ENCODE measurements around the gene HTRA3. TPM values are rescaled to one million over a fixed set of nuclear protein-coding genes. Genes with fewer than 3 reads are reported as not detected.

The HTRA3 gene
- total and polyA plus RNA-seq, 2 experiments from 2014 or later = 1.3 to 3.6 TPM

DNA sequence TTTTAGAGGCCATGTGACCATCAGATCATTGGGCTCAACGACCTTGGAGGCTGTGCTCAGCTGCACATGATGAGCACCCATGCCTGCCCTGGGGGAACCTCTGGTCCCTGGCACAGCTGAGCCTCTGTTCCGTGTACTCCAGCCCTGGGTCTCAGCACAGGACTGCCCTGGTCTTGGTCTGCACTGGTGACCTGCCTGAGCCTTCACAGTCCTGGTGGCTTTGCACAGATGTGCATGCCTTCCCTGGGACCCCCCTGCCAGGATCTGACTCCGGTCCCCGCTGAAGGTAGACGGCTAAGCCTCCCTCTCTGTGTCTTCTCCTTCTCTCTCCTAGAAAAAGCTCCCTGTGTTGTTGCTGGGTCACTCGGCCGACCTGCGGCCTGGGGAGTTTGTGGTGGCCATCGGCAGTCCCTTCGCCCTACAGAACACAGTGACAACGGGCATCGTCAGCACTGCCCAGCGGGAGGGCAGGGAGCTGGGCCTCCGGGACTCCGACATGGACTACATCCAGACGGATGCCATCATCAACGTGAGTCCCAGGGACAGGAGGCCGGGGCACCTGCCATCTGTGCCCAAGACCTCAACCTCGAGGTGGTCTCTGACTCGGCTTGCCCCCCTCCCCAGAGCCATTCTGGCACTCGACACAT lies 21.6 kb downstream of the HTRA3 start:
- H3K27ac Mint-ChIP-seq = no peak overlapping the region
- H3K27ac ChIP-seq (ENCODE audit: low read depth) = no peak overlapping the region

More for the DNA sequence above, 21.6 kb downstream of the HTRA3 start:
- no peaks in the 10 kb centered on the region for H3F3A ChIP-seq (replicated peaks; ENCODE audit: low read depth)
- no peaks in the 10 kb centered on the region for H3K4me1 ChIP-seq (ENCODE audit: insufficient read depth)
- peaks cover 8% of the 10 kb centered on the region for H3K36me3 Mint-ChIP-seq (ENCODE audit: low read depth)
- H2AFZ ChIP-seq = no peak overlapping the region
- no peaks in the 10 kb centered on the region for H3K79me2 ChIP-seq (replicated peaks; ENCODE audit: insufficient read depth)
- ATAC-seq (no peak), DNase-seq (ENCODE audit: low spot score) (no peak)
- no peak overlapping the region for H3K4me3 Mint-ChIP-seq
- H3K4me2 ChIP-seq = no peak overlapping the region
- H3K9me2 ChIP-seq (ENCODE audit: insufficient read depth) = no peaks in the 10 kb centered on the region
- no peak overlapping the region for H3K4me3 ChIP-seq
- H3K27me3 ChIP-seq (ENCODE audit: insufficient read depth) = no peaks in the 10 kb centered on the region
- H3K36me3 ChIP-seq (ENCODE audit: insufficient read depth) = no peaks in the 10 kb centered on the region
- H3K4me1 Mint-ChIP-seq = no peaks in the 10 kb centered on the region
- TF ChIP-seq CREB1 (CRISPR knock-in tag; IDR thresholded peaks at IDR 0.05; ENCODE audit: low read depth) (no peak), JUNB (IDR thresholded peaks at IDR 0.05; ENCODE audit: unreplicated experiment) (no peak), ZNF114 (CRISPR knock-in tag; IDR thresholded peaks at IDR 0.05) (no peak), ZNF331 (CRISPR knock-in tag; IDR thresholded peaks at IDR 0.05; ENCODE audit: low read depth) (no peak), POLR2AphosphoS5 (IDR thresholded peaks at IDR 0.05; ENCODE audit: low read depth) (no peak), EZH2phosphoT487 (IDR thresholded peaks at IDR 0.05; ENCODE audit: unreplicated experiment) (no peak), STAT1 (IDR thresholded peaks at IDR 0.05; ENCODE audit: unreplicated experiment) (no peak), EZH2 (IDR thresholded peaks at IDR 0.05; ENCODE audit: low read depth, unreplicated experiment) (no peak), NANOG (IDR thresholded peaks at IDR 0.05; ENCODE audit: borderline replicate concordance) (no peak)
- TF ChIP-seq, protein P1, sequence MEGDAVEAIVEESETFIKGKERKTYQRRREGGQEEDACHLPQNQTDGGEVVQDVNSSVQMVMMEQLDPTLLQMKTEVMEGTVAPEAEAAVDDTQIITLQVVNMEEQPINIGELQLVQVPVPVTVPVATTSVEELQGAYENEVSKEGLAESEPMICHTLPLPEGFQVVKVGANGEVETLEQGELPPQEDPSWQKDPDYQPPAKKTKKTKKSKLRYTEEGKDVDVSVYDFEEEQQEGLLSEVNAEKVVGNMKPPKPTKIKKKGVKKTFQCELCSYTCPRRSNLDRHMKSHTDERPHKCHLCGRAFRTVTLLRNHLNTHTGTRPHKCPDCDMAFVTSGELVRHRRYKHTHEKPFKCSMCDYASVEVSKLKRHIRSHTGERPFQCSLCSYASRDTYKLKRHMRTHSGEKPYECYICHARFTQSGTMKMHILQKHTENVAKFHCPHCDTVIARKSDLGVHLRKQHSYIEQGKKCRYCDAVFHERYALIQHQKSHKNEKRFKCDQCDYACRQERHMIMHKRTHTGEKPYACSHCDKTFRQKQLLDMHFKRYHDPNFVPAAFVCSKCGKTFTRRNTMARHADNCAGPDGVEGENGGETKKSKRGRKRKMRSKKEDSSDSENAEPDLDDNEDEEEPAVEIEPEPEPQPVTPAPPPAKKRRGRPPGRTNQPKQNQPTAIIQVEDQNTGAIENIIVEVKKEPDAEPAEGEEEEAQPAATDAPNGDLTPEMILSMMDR (conservative IDR thresholded peaks at IDR 0.05; ENCODE audit: low read depth in 2 of 2) = no peak
- TF ChIP-seq, protein P2, sequence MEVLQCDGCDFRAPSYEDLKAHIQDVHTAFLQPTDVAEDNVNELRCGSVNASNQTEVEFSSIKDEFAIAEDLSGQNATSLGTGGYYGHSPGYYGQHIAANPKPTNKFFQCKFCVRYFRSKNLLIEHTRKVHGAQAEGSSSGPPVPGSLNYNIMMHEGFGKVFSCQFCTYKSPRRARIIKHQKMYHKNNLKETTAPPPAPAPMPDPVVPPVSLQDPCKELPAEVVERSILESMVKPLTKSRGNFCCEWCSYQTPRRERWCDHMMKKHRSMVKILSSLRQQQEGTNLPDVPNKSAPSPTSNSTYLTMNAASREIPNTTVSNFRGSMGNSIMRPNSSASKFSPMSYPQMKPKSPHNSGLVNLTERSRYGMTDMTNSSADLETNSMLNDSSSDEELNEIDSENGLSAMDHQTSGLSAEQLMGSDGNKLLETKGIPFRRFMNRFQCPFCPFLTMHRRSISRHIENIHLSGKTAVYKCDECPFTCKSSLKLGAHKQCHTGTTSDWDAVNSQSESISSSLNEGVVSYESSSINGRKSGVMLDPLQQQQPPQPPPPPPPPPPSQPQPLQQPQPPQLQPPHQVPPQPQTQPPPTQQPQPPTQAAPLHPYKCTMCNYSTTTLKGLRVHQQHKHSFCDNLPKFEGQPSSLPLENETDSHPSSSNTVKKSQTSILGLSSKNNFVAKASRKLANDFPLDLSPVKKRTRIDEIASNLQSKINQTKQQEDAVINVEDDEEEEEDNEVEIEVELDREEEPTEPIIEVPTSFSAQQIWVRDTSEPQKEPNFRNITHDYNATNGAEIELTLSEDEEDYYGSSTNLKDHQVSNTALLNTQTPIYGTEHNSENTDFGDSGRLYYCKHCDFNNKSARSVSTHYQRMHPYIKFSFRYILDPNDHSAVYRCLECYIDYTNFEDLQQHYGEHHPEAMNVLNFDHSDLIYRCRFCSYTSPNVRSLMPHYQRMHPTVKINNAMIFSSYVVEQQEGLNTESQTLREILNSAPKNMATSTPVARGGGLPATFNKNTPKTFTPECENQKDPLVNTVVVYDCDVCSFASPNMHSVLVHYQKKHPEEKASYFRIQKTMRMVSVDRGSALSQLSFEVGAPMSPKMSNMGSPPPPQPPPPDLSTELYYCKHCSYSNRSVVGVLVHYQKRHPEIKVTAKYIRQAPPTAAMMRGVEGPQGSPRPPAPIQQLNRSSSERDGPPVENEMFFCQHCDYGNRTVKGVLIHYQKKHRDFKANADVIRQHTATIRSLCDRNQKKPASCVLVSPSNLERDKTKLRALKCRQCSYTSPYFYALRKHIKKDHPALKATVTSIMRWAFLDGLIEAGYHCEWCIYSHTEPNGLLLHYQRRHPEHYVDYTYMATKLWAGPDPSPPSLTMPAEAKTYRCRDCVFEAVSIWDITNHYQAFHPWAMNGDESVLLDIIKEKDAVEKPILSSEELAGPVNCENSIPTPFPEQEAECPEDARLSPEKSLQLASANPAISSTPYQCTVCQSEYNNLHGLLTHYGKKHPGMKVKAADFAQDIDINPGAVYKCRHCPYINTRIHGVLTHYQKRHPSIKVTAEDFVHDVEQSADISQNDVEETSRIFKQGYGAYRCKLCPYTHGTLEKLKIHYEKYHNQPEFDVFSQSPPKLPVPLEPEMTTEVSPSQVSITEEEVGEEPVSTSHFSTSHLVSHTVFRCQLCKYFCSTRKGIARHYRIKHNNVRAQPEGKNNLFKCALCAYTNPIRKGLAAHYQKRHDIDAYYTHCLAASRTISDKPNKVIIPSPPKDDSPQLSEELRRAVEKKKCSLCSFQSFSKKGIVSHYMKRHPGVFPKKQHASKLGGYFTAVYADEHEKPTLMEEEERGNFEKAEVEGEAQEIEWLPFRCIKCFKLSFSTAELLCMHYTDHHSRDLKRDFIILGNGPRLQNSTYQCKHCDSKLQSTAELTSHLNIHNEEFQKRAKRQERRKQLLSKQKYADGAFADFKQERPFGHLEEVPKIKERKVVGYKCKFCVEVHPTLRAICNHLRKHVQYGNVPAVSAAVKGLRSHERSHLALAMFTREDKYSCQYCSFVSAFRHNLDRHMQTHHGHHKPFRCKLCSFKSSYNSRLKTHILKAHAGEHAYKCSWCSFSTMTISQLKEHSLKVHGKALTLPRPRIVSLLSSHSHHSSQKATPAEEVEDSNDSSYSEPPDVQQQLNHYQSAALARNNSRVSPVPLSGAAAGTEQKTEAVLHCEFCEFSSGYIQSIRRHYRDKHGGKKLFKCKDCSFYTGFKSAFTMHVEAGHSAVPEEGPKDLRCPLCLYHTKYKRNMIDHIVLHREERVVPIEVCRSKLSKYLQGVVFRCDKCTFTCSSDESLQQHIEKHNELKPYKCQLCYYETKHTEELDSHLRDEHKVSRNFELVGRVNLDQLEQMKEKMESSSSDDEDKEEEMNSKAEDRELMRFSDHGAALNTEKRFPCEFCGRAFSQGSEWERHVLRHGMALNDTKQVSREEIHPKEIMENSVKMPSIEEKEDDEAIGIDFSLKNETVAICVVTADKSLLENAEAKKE (CRISPR knock-in tag; IDR thresholded peaks at IDR 0.05) = no peak
- TF ChIP-seq, protein P3, sequence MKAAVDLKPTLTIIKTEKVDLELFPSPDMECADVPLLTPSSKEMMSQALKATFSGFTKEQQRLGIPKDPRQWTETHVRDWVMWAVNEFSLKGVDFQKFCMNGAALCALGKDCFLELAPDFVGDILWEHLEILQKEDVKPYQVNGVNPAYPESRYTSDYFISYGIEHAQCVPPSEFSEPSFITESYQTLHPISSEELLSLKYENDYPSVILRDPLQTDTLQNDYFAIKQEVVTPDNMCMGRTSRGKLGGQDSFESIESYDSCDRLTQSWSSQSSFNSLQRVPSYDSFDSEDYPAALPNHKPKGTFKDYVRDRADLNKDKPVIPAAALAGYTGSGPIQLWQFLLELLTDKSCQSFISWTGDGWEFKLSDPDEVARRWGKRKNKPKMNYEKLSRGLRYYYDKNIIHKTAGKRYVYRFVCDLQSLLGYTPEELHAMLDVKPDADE (IDR thresholded peaks at IDR 0.05) = no peak
- TF ChIP-seq, protein P4, sequence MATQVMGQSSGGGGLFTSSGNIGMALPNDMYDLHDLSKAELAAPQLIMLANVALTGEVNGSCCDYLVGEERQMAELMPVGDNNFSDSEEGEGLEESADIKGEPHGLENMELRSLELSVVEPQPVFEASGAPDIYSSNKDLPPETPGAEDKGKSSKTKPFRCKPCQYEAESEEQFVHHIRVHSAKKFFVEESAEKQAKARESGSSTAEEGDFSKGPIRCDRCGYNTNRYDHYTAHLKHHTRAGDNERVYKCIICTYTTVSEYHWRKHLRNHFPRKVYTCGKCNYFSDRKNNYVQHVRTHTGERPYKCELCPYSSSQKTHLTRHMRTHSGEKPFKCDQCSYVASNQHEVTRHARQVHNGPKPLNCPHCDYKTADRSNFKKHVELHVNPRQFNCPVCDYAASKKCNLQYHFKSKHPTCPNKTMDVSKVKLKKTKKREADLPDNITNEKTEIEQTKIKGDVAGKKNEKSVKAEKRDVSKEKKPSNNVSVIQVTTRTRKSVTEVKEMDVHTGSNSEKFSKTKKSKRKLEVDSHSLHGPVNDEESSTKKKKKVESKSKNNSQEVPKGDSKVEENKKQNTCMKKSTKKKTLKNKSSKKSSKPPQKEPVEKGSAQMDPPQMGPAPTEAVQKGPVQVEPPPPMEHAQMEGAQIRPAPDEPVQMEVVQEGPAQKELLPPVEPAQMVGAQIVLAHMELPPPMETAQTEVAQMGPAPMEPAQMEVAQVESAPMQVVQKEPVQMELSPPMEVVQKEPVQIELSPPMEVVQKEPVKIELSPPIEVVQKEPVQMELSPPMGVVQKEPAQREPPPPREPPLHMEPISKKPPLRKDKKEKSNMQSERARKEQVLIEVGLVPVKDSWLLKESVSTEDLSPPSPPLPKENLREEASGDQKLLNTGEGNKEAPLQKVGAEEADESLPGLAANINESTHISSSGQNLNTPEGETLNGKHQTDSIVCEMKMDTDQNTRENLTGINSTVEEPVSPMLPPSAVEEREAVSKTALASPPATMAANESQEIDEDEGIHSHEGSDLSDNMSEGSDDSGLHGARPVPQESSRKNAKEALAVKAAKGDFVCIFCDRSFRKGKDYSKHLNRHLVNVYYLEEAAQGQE (IDR thresholded peaks at IDR 0.05; ENCODE audit: unreplicated experiment) = no peak
- H4K20me1 ChIP-seq (replicated peaks; ENCODE audit: insufficient read depth) = no peaks in the 10 kb centered on the region
- peaks cover 8% of the 10 kb centered on the region for H3K27me3 Mint-ChIP-seq (ENCODE audit: insufficient read depth, low read depth, poor library complexity)
- H3K9me3 Mint-ChIP-seq = peaks cover 6% of the 10 kb centered on the region
